ENCODE measurements around the gene ZDHHC17.

DNA sequence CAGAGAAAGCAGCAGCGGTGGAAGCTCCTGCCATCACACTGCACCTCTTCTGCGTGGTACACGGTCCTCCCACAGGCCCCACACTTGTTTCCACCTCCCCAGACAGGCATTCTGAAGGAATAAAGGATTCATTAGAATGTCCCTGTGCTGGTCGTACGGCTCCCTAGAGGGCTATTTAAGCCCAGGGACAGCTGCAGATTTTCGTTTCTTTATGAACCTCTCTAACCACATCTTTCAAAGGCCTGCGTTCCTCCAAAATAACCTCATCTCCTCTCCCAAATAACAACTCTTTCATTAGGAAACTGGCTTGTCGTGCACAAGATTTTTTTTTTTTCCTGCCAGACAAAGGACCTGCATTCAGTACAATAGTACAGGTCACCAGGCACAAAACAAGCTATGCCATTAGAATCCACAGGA lies 102.2 kb downstream of the ZDHHC17 start:
- TF ChIP-seq, protein P1, sequence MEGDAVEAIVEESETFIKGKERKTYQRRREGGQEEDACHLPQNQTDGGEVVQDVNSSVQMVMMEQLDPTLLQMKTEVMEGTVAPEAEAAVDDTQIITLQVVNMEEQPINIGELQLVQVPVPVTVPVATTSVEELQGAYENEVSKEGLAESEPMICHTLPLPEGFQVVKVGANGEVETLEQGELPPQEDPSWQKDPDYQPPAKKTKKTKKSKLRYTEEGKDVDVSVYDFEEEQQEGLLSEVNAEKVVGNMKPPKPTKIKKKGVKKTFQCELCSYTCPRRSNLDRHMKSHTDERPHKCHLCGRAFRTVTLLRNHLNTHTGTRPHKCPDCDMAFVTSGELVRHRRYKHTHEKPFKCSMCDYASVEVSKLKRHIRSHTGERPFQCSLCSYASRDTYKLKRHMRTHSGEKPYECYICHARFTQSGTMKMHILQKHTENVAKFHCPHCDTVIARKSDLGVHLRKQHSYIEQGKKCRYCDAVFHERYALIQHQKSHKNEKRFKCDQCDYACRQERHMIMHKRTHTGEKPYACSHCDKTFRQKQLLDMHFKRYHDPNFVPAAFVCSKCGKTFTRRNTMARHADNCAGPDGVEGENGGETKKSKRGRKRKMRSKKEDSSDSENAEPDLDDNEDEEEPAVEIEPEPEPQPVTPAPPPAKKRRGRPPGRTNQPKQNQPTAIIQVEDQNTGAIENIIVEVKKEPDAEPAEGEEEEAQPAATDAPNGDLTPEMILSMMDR (IDR thresholded peaks at IDR 0.05), result no peak
- no peak for TF ChIP-seq POLR2A (IDR thresholded peaks at IDR 0.05)
- TF ChIP-seq EP300 (IDR thresholded peaks at IDR 0.05), result no peak

Data from sigmoid colon (tissue), 4 donors.